ENCODE results near the gene HS6ST1.

Gene HS6ST1

GRCh38 chr2:128347701-128348539, 29.3 kb upstream of the HS6ST1 start:
- DNase-seq, result no peak

GRCh38 chr2:128347171-128347558, 28.5 kb upstream of the HS6ST1 start:
- DNase-seq, result no peak

GRCh38 chr2:128346291-128347170, 27.9 kb upstream of the HS6ST1 start:
- DNase-seq, result no peak

- DNase-seq, result no peak
These were observed 26.9 kb upstream of the HS6ST1 start for GRCh38 chr2:128345436-128346165.

- no peak for DNase-seq
These were observed 25.4 kb upstream of the HS6ST1 start for GRCh38 chr2:128344101-128344500.

- no peak for DNase-seq
These were observed 24.8 kb upstream of the HS6ST1 start for GRCh38 chr2:128343459-128343858.

- DNase-seq, result no peak
These were observed 23.9 kb upstream of the HS6ST1 start for GRCh38 chr2:128342550-128342949.

- DNase-seq, result no peak
These were observed 23.0 kb upstream of the HS6ST1 start for GRCh38 chr2:128341621-128342020.

GRCh38 chr2:128332091-128332634, 13.5 kb upstream of the HS6ST1 start:
- DNase-seq, result no peak

- no peak for DNase-seq
These were observed 11.9 kb upstream of the HS6ST1 start for GRCh38 chr2:128330583-128330982.

GRCh38 chr2:128329607-128330006, 10.9 kb upstream of the HS6ST1 start:
- no peak for DNase-seq

GRCh38 chr2:128327180-128327964, 8.7 kb upstream of the HS6ST1 start:
- no peak for DNase-seq

- DNase-seq, result no peak
These were observed 7.7 kb upstream of the HS6ST1 start for GRCh38 chr2:128326346-128326745.

- DNase-seq, result no peak
These were observed 7.0 kb upstream of the HS6ST1 start for GRCh38 chr2:128325611-128326181.

- no peak for DNase-seq
These were observed 6.3 kb upstream of the HS6ST1 start for GRCh38 chr2:128324897-128325410.

GRCh38 chr2:128324008-128324896, 5.6 kb upstream of the HS6ST1 start:
- DNase-seq, result no peak

GRCh38 chr2:128323555-128323931, 4.9 kb upstream of the HS6ST1 start:
- no peak for DNase-seq

GRCh38 chr2:128322715-128323554, 4.3 kb upstream of the HS6ST1 start:
- no peak for DNase-seq
